HEK293 (cell line): ENCODE results near the gene SLC52A3.
A peak's percentile ranks its signal among the peaks of the same experiment; 100 is the strongest.

Source experiments
- CTCF ChIA-PET: fragments of 350-600 bp; formaldehyde crosslinking; extraction: SDS; loops from one replicate; lab custom pipeline; 2021; ENCODE audit warnings: antibody characterized with exemption; lab: Yijun Ruan, JAX
- POLR2A ChIA-PET: fragments of 300-600 bp; formaldehyde crosslinking; extraction: SDS; loops from one replicate; lab custom pipeline; 2020; ENCODE audit warnings: antibody characterized with exemption, inconsistent platforms; lab: Yijun Ruan, JAX
- H3K27ac ChIP-seq: fragments of 200-500 bp; sonication (Bioruptor generic); 2 replicates; pipeline ENCODE4 v1.5.1; 2014; ENCODE audit warnings: low read depth, low read length, control low read depth, inconsistent platforms; ENCODE audit errors: extremely low read depth
- H3K36me3 ChIP-seq, 2 experiments: fragments of 200-500 bp in 1 of 2; sonication (Bioruptor generic) in 1 of 2; 1 replicate in 1 of 2; 2 replicates in 1 of 2; pipeline ENCODE4 v1.5.1; 2014 to 2017; ENCODE audit warnings: inconsistent platforms in 2 of 2, low read length in 2 of 2; ENCODE audit not compliant: control insufficient read depth in 2 of 2, insufficient read depth in 1 of 2
- H3K4me1 ChIP-seq: fragments of 200-500 bp; sonication (Bioruptor generic); 2 replicates; pipeline ENCODE4 v1.5.1; 2014; ENCODE audit warnings: mild to moderate bottlenecking, low read length, inconsistent platforms; ENCODE audit not compliant: control insufficient read depth, insufficient read depth
- H3K4me3 ChIP-seq: 2 replicates; pipeline ENCODE4 v1.5.1; 2011; ENCODE audit warnings: low read depth, mild to moderate bottlenecking, control low read depth, low read length, moderate library complexity
- H3K9me3 ChIP-seq: fragments of 200-500 bp; sonication (Bioruptor generic); 2 replicates; pipeline ENCODE4 v1.5.1; 2014; ENCODE audit warnings: low read depth, low read length, inconsistent platforms; ENCODE audit not compliant: control insufficient read depth, insufficient read depth
- IKZF3 ChIP-seq: fragments of 450-650 bp; IDR thresholded peaks from 2 replicates; pipeline ENCODE4 v1.5.0; 2018; ENCODE audit warnings: missing biosample characterization, mild to moderate bottlenecking, missing genetic modification characterization, moderate library complexity
- KLF16 ChIP-seq: fragments of 450-650 bp; formaldehyde crosslinking; IDR thresholded peaks from 2 replicates; pipeline ENCODE4 v1.5.1; 2017; ENCODE audit warnings: missing biosample characterization, missing genetic modification characterization
- SCRT1 ChIP-seq: fragments of 450-650 bp; formaldehyde crosslinking; IDR thresholded peaks from 2 replicates; pipeline ENCODE4 v1.5.1; 2016; ENCODE audit warnings: missing biosample characterization, missing genetic modification characterization, borderline replicate concordance
- SETDB1 ChIP-seq: IDR thresholded peaks from one replicate; pipeline ENCODE4 v1.6.1; 2017; ENCODE audit warnings: mild to moderate bottlenecking, low read length, moderate library complexity, mixed read lengths; ENCODE audit not compliant: insufficient read length
- SP7 ChIP-seq: fragments of 450-650 bp; formaldehyde crosslinking; IDR thresholded peaks from 2 replicates; pipeline ENCODE4 v1.5.1; 2016; ENCODE audit warnings: missing biosample characterization, missing genetic modification characterization
- WT1 ChIP-seq: fragments of 450-650 bp; formaldehyde crosslinking; IDR thresholded peaks from 2 replicates; pipeline ENCODE4 v1.5.1; 2016; ENCODE audit warnings: missing biosample characterization, missing genetic modification characterization
- ZBTB8A ChIP-seq: fragments of 450-650 bp; formaldehyde crosslinking; IDR thresholded peaks from 2 replicates; pipeline ENCODE4 v1.5.1; 2016; ENCODE audit warnings: missing biosample characterization, missing genetic modification characterization
- ZFHX2 ChIP-seq: fragments of 450-650 bp; formaldehyde crosslinking; conservative IDR thresholded peaks from 2 replicates; pipeline ENCODE4 v1.5.1; 2016; ENCODE audit warnings: missing biosample characterization, missing genetic modification characterization
- ZNF133 ChIP-seq: fragments of 450-650 bp; formaldehyde crosslinking; IDR thresholded peaks from 2 replicates; pipeline ENCODE4 v1.5.1; 2016; ENCODE audit warnings: missing biosample characterization, missing genetic modification characterization
- ZNF16 ChIP-seq: fragments of 450-650 bp; formaldehyde crosslinking; IDR thresholded peaks from 2 replicates; pipeline ENCODE4 v1.5.1; 2016; ENCODE audit warnings: low read depth, missing biosample characterization, missing genetic modification characterization
- ZNF292 ChIP-seq: fragments of 450-650 bp; formaldehyde crosslinking; IDR thresholded peaks from 2 replicates; pipeline ENCODE4 v1.5.1; 2016; ENCODE audit warnings: low read depth, missing biosample characterization, missing genetic modification characterization, borderline replicate concordance
- ZNF335 ChIP-seq: fragments of 450-650 bp; formaldehyde crosslinking; conservative IDR thresholded peaks from 2 replicates; pipeline ENCODE4 v1.5.1; 2016; ENCODE audit warnings: missing biosample characterization, missing genetic modification characterization
- ZNF404 ChIP-seq: fragments of 450-650 bp; formaldehyde crosslinking; IDR thresholded peaks from 2 replicates; pipeline ENCODE4 v1.5.1; 2017; ENCODE audit warnings: missing biosample characterization, missing genetic modification characterization
- ZNF529 ChIP-seq: fragments of 450-650 bp; formaldehyde crosslinking; IDR thresholded peaks from 2 replicates; pipeline ENCODE4 v1.5.1; 2017; ENCODE audit warnings: missing genetic modification characterization, missing biosample characterization; ENCODE audit not compliant: insufficient replicate concordance
- ZNF549 ChIP-seq: fragments of 450-650 bp; IDR thresholded peaks from 2 replicates; pipeline ENCODE4 v1.5.1; 2018; ENCODE audit warnings: missing biosample characterization, missing genetic modification characterization, mild to moderate bottlenecking, inconsistent platforms, moderate library complexity
- ZNF626 ChIP-seq: fragments of 450-650 bp; sonication (Bioruptor Pico); formaldehyde crosslinking; IDR thresholded peaks from 2 replicates; pipeline ENCODE4 v1.5.1; 2018; ENCODE audit warnings: missing biosample characterization, missing genetic modification characterization, inconsistent platforms
- ZNF837 ChIP-seq: fragments of 450-650 bp; formaldehyde crosslinking; IDR thresholded peaks from 2 replicates; pipeline ENCODE4 v1.5.1; 2016; ENCODE audit warnings: missing biosample characterization, missing genetic modification characterization
- ZXDB ChIP-seq: fragments of 450-650 bp; formaldehyde crosslinking; IDR thresholded peaks from 2 replicates; pipeline ENCODE4 v1.5.1; 2016; ENCODE audit warnings: missing biosample characterization, missing genetic modification characterization
- TF ChIP-seq, protein P1 (sequence below): fragments of 450-650 bp; formaldehyde crosslinking; IDR thresholded peaks from 2 replicates; pipeline ENCODE4 v1.5.1; 2016; ENCODE audit warnings: missing biosample characterization, missing genetic modification characterization
- TF ChIP-seq, protein P2 (sequence below): fragments of 450-650 bp; formaldehyde crosslinking; IDR thresholded peaks from 2 replicates; pipeline ENCODE4 v1.5.1; 2017; ENCODE audit warnings: missing biosample characterization, missing genetic modification characterization
- TF ChIP-seq, protein P3 (sequence below): fragments of 450-650 bp; formaldehyde crosslinking; conservative IDR thresholded peaks from 2 replicates; pipeline ENCODE4 v1.5.1; 2016; ENCODE audit warnings: low read depth, missing biosample characterization, missing genetic modification characterization
- TF ChIP-seq, protein P4 (sequence below): fragments of 450-650 bp; formaldehyde crosslinking; optimal IDR thresholded peaks from 2 replicates; pipeline ENCODE3; 2016; ENCODE audit warnings: missing biosample characterization, mild to moderate bottlenecking, missing genetic modification characterization
- TF ChIP-seq, protein P5 (sequence below): fragments of 450-650 bp; formaldehyde crosslinking; IDR thresholded peaks from 2 replicates; pipeline ENCODE4 v1.5.1; 2016; ENCODE audit warnings: missing biosample characterization, missing genetic modification characterization, borderline replicate concordance

The SLC52A3 gene

DNA sequence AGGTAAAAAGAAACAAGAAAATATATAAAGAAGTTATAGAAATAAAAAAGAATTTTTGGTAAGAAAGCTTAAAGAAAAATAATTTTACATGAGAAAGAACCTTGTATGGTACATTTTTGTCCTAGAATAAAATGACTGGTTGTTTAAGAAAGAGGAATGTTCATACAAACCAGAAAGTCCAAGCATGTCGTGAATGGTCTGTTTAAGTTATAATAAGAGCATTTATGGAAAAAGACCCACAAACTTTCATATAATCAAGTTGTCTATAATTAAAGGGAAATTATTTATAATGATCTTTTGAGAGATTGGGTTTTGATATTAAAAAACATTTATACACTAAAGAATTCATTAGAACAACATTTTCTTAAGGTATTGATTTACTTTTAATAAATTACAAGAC lies 37.4 kb upstream of the SLC52A3 start:
- H3K9me3 ChIP-seq: 0 out of 2 replicates have a peak, but pooled peaks cover 3% of the 10 kb centered on the region

More for the DNA sequence above, 37.4 kb upstream of the SLC52A3 start:
- Histone ChIP-seq H3K27ac (no peak overlapping the region), H3K36me3 (no peaks in the 10 kb centered on the region), H3K4me3 (no peak overlapping the region), H3K4me1 (no peaks in the 10 kb centered on the region)
- TF ChIP-seq ZNF626 (peak; percentile 90; the same call in 1 of the 2 replicates), ZNF529 (tag by site-specific recombination) (peak; percentile 48), ZNF133 (tag by site-specific recombination) (no peak), ZXDB (no peak), SETDB1 (peak; percentile 98), ZNF404 (no peak), ZNF16 (tag by site-specific recombination) (no peak), ZBTB8A (tag by site-specific recombination) (no peak), SP7 (no peak), IKZF3 (no peak), KLF16 (no peak), ZNF549 (tag by site-specific recombination) (peak; percentile 61; the same call in 1 of the 2 replicates), ZFHX2 (tag by site-specific recombination) (no peak), ZNF837 (tag by site-specific recombination) (no peak), ZNF292 (tag by site-specific recombination) (no peak), WT1 (tag by site-specific recombination) (no peak), ZNF335 (tag by site-specific recombination) (no peak), SCRT1 (tag by site-specific recombination) (no peak)
- TF ChIP-seq, protein P1, sequence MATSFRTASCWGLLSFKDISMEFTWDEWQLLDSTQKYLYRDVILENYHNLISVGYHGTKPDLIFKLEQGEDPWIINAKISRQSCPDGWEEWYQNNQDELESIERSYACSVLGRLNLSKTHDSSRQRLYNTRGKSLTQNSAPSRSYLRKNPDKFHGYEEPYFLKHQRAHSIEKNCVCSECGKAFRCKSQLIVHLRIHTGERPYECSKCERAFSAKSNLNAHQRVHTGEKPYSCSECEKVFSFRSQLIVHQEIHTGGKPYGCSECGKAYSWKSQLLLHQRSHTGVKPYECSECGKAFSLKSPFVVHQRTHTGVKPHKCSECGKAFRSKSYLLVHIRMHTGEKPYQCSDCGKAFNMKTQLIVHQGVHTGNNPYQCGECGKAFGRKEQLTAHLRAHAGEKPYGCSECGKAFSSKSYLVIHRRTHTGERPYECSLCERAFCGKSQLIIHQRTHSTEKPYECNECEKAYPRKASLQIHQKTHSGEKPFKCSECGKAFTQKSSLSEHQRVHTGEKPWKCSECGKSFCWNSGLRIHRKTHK (tag by site-specific recombination): peak; percentile 23; the same call in 1 of the 2 replicates
- TF ChIP-seq, protein P2, sequence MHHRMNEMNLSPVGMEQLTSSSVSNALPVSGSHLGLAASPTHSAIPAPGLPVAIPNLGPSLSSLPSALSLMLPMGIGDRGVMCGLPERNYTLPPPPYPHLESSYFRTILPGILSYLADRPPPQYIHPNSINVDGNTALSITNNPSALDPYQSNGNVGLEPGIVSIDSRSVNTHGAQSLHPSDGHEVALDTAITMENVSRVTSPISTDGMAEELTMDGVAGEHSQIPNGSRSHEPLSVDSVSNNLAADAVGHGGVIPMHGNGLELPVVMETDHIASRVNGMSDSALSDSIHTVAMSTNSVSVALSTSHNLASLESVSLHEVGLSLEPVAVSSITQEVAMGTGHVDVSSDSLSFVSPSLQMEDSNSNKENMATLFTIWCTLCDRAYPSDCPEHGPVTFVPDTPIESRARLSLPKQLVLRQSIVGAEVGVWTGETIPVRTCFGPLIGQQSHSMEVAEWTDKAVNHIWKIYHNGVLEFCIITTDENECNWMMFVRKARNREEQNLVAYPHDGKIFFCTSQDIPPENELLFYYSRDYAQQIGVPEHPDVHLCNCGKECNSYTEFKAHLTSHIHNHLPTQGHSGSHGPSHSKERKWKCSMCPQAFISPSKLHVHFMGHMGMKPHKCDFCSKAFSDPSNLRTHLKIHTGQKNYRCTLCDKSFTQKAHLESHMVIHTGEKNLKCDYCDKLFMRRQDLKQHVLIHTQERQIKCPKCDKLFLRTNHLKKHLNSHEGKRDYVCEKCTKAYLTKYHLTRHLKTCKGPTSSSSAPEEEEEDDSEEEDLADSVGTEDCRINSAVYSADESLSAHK (tag by site-specific recombination): no peak
- TF ChIP-seq, protein P3, sequence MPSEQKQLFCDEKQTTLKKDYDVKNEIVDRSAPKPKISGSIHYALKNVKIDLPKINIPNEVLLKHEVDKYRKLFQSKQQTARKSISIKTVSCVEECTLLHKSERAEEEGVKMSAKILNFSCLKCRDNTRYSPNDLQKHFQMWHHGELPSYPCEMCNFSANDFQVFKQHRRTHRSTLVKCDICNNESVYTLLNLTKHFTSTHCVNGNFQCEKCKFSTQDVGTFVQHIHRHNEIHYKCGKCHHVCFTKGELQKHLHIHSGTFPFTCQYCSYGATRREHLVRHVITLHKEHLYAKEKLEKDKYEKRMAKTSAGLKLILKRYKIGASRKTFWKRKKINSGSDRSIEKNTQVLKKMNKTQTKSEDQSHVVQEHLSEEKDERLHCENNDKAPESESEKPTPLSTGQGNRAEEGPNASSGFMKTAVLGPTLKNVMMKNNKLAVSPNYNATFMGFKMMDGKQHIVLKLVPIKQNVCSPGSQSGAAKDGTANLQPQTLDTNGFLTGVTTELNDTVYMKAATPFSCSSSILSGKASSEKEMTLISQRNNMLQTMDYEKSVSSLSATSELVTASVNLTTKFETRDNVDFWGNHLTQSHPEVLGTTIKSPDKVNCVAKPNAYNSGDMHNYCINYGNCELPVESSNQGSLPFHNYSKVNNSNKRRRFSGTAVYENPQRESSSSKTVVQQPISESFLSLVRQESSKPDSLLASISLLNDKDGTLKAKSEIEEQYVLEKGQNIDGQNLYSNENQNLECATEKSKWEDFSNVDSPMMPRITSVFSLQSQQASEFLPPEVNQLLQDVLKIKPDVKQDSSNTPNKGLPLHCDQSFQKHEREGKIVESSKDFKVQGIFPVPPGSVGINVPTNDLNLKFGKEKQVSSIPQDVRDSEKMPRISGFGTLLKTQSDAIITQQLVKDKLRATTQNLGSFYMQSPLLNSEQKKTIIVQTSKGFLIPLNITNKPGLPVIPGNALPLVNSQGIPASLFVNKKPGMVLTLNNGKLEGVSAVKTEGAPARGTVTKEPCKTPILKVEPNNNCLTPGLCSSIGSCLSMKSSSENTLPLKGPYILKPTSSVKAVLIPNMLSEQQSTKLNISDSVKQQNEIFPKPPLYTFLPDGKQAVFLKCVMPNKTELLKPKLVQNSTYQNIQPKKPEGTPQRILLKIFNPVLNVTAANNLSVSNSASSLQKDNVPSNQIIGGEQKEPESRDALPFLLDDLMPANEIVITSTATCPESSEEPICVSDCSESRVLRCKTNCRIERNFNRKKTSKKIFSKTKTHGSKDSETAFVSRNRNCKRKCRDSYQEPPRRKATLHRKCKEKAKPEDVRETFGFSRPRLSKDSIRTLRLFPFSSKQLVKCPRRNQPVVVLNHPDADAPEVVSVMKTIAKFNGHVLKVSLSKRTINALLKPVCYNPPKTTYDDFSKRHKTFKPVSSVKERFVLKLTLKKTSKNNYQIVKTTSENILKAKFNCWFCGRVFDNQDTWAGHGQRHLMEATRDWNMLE: 0 out of 2 replicates have a peak, but pooled peaks have one; percentile 34
- TF ChIP-seq, protein P4, sequence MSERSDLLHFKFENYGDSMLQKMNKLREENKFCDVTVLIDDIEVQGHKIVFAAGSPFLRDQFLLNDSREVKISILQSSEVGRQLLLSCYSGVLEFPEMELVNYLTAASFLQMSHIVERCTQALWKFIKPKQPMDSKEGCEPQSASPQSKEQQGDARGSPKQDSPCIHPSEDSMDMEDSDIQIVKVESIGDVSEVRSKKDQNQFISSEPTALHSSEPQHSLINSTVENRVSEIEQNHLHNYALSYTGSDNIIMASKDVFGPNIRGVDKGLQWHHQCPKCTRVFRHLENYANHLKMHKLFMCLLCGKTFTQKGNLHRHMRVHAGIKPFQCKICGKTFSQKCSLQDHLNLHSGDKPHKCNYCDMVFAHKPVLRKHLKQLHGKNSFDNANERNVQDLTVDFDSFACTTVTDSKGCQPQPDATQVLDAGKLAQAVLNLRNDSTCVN (tag by site-specific recombination): no peak
- TF ChIP-seq, protein P5, sequence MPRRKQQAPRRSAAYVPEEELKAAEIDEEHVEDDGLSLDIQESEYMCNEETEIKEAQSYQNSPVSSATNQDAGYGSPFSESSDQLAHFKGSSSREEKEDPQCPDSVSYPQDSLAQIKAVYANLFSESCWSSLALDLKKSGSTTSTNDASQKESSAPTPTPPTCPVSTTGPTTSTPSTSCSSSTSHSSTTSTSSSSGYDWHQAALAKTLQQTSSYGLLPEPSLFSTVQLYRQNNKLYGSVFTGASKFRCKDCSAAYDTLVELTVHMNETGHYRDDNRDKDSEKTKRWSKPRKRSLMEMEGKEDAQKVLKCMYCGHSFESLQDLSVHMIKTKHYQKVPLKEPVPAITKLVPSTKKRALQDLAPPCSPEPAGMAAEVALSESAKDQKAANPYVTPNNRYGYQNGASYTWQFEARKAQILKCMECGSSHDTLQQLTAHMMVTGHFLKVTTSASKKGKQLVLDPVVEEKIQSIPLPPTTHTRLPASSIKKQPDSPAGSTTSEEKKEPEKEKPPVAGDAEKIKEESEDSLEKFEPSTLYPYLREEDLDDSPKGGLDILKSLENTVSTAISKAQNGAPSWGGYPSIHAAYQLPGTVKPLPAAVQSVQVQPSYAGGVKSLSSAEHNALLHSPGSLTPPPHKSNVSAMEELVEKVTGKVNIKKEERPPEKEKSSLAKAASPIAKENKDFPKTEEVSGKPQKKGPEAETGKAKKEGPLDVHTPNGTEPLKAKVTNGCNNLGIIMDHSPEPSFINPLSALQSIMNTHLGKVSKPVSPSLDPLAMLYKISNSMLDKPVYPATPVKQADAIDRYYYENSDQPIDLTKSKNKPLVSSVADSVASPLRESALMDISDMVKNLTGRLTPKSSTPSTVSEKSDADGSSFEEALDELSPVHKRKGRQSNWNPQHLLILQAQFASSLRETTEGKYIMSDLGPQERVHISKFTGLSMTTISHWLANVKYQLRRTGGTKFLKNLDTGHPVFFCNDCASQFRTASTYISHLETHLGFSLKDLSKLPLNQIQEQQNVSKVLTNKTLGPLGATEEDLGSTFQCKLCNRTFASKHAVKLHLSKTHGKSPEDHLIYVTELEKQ (tag by site-specific recombination): no peak
- CTCF ChIA-PET: interaction anchor here (0.9 kb wide), 1 partner anchor 11 kb away, joined by 3 read pairs; no protein-coding TSS in a partner anchor
- POLR2A ChIA-PET: no interaction called here
